ENCODE data around the gene DBF4. TPM values are rescaled to one million over a fixed set of nuclear protein-coding genes. Genes with fewer than 3 reads are reported as not detected.
"Not testable (repeated sequence)": the region's sequence is repeated elsewhere in the genome, so short reads cannot be mapped to it uniquely, and the experiment has no call there.

DBF4 gene
- total RNA-seq, 5 donors from 2014 or later (not counting 1 experiment from before 2014, with no cell fraction given): 18.3 to 41.3 (median 26.7) TPM

DNA sequence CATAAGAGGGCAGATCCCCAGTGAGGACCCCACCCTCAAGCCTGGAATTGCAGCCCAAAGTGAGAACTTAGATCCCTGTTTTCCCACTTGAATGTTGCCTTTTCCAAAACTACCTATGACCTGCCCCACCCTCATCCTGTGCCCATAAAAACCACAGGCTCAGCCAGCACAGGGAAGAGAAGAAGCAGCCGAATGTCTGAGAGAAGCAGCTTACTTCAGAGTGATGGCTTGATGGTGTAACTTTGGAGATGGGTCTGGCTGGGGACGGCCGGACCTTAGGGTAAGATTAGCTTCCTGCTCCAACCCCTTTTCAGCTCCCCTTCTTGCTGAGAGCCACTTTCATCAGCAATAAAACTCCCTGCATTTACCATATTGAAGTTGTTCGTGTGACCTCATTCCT lies 5.8 kb upstream of the DBF4 start:
- no peaks in the 10 kb centered on the region for H3K27me3 ChIP-seq (replicated peaks in 1 of 2; ENCODE audit: control insufficient read depth in 2 of 2, extremely low read depth in 1 of 2, insufficient read depth in 2 of 2, low read length in 1 of 2)
- peaks cover 7 to 11% of the 10 kb centered on the region in 2 donors for H3K36me3 ChIP-seq (ENCODE audit: control insufficient read depth in 2 of 2, extremely low read depth in 1 of 2, insufficient read depth in 1 of 2, low read length in 1 of 2)
- H3K4me3 ChIP-seq (ENCODE audit: control insufficient read depth in 1 of 2, extremely low read depth in 1 of 2, low read length in 1 of 2): no peak overlapping the region
- H3K27ac ChIP-seq (ENCODE audit: low read length): no peak overlapping the region
- DNase-seq (no peak), ATAC-seq (replicated peaks in 1 of 4) (no peak)
- Mint-ChIP-seq H3K9me3 (peaks cover 0 to 36% (median 20%) of the 10 kb centered on the region in 3 donors), H3K27ac (no peak overlapping the region), H3K4me3 (no peak overlapping the region), H3K4me1 (peaks cover 25 to 32% (median 31%) of the 10 kb centered on the region in 3 donors), H3K36me3 (peaks cover 61% of the 10 kb centered on the region), H3K27me3 (no peaks in the 10 kb centered on the region)
- peaks cover 0 to 11% of the 10 kb centered on the region in 2 experiments for H3K4me1 ChIP-seq (ENCODE audit: control insufficient read depth in 1 of 2, extremely low read depth in 1 of 2, insufficient read depth in 2 of 2, low read length in 2 of 2)
- POLR2A ChIA-PET: no interaction called here
- peaks cover 4% of the 10 kb centered on the region for H3K9me3 ChIP-seq
- WGBS (ENCODE audit: insufficient coverage): 100% methylated on average over 1 of the region's 4 CpGs
- CTCF ChIA-PET: interaction anchor here in 1 of 2 donors (1.1 to 1.4 kb wide), 2 partner anchors 16 to 76 kb away, joined by 3 to 4 read pairs; no protein-coding TSS in a partner anchor

DNA sequence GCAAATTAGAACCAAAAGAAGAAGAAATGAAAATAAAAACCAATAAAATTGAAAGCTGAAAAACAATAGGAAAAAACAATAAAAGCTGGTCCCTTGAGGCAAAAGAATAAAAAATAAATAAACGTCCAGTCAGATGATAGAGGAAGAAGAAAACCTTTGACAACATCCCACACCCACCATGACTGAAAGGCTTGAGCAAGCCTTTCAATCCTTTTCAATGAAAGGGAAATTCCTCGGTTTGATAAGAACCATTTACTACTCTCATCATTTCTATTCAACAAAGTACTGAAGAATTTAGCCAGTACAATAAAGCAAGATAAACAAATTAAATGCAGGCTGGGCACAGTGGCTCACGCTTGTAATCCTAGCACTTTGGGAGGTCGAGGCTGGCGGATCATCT lies 3.9 kb upstream of the DBF4 start:
- Histone ChIP-seq H3K36me3 (ENCODE audit: control insufficient read depth in 2 of 2, extremely low read depth in 1 of 2, insufficient read depth in 1 of 2, low read length in 1 of 2) (peaks cover 5 to 7% of the 10 kb centered on the region in 2 donors), H3K4me1 (ENCODE audit: control insufficient read depth in 1 of 2, extremely low read depth in 1 of 2, insufficient read depth in 2 of 2, low read length in 2 of 2) (peaks cover 0 to 15% of the 10 kb centered on the region in 2 experiments), H3K9me3 (peaks cover 4% of the 10 kb centered on the region), H3K4me3 (ENCODE audit: control insufficient read depth in 1 of 2, extremely low read depth in 1 of 2, low read length in 1 of 2) (no peak overlapping the region), H3K27ac (ENCODE audit: low read length) (no peak overlapping the region), H3K27me3 (replicated peaks in 1 of 2; ENCODE audit: control insufficient read depth in 2 of 2, extremely low read depth in 1 of 2, insufficient read depth in 2 of 2, low read length in 1 of 2) (no peaks in the 10 kb centered on the region)
- ATAC-seq (replicated peaks in 1 of 4) (no peak), DNase-seq (no peak)
- peaks cover 0 to 22% (median 7%) of the 10 kb centered on the region in 3 donors for H3K9me3 Mint-ChIP-seq
- POLR2A ChIA-PET: interaction anchor here (0.6 to 0.7 kb wide), 3 partner anchors 24 to 73 kb away, joined by 3 to 5 read pairs (median 5); no protein-coding TSS in a partner anchor
- H3K36me3 Mint-ChIP-seq: peaks cover 43% of the 10 kb centered on the region
- 94% methylated on average over 3 of the region's 5 CpGs for WGBS (ENCODE audit: insufficient coverage)
- no peaks in the 10 kb centered on the region for H3K27me3 Mint-ChIP-seq
- H3K27ac Mint-ChIP-seq: no peak overlapping the region
- peaks cover 26 to 32% (median 31%) of the 10 kb centered on the region in 3 donors for H3K4me1 Mint-ChIP-seq
- CTCF ChIA-PET: no interaction called here
- no peak overlapping the region for H3K4me3 Mint-ChIP-seq

DNA sequence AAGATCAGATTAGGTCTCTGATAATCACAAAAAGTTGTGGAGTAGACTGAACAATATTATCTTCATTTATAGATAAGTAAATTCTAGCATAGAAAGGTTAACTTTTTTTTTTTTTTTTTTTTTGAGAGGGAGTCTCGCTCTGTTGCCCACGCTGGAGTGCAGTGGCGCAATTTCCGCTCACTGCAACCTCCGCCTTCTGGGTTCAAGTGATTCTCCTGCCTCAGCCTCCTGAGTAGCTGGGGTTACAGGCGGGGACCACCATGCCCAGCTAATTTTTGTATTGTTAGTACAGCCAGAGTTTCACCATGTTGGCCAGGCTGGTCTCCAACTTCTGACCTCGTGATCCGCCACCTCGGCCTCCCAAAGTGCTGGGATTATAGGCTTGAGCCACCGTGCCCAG lies 3.0 kb upstream of the DBF4 start:
- 96% methylated on average over 9 of the region's 10 CpGs for WGBS (ENCODE audit: insufficient coverage)
- Mint-ChIP-seq H3K4me3 (peak overlapping the region in 1 of 3 donors; percentile 98), H3K4me1 (peaks cover 28 to 41% (median 40%) of the 10 kb centered on the region in 3 donors), H3K36me3 (peaks cover 33% of the 10 kb centered on the region), H3K9me3 (peaks cover 0 to 18% (median 4%) of the 10 kb centered on the region in 3 donors)
- ChIA-PET CTCF (interaction anchor here in 1 of 2 donors (0.7 kb wide), 1 partner anchor 8 kb away, joined by 4 read pairs; no protein-coding TSS in a partner anchor), POLR2A (interaction anchor here in 1 of 2 donors (0.7 kb wide), 1 partner anchor 22 kb away, joined by 8 read pairs; no protein-coding TSS in a partner anchor)
- H3K9me3 ChIP-seq; H3K27me3 Mint-ChIP-seq; ATAC-seq (replicated peaks in 1 of 4); H3K27ac ChIP-seq (ENCODE audit: low read length); H3K4me3 ChIP-seq (ENCODE audit: control insufficient read depth in 1 of 2, extremely low read depth in 1 of 2, low read length in 1 of 2); DNase-seq; H3K36me3 ChIP-seq (ENCODE audit: control insufficient read depth in 2 of 2, extremely low read depth in 1 of 2, insufficient read depth in 1 of 2, low read length in 1 of 2); H3K27me3 ChIP-seq (replicated peaks in 1 of 2; ENCODE audit: control insufficient read depth in 2 of 2, extremely low read depth in 1 of 2, insufficient read depth in 2 of 2, low read length in 1 of 2); H3K27ac Mint-ChIP-seq: not testable (repeated sequence)
- peaks cover 0 to 21% of the 10 kb centered on the region in 2 experiments for H3K4me1 ChIP-seq (ENCODE audit: control insufficient read depth in 1 of 2, extremely low read depth in 1 of 2, insufficient read depth in 2 of 2, low read length in 2 of 2)

DNA sequence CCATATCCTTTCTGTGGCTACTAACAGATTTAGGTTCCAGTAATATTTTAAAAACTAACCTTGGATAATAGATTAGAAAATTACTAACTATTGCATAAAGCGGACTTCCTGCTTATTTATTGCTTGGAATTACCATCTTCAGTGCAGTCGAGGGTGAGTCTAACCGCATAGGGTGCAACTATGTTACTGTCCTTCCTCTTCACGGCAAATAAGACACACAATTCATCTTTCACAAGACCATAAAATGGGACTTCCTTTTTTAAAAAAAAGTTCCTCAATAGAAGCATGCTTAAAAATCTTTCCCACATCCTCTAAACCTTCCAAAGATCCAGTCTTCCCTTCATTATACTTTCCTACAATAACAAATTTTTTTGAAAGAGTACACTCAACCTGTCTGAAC lies 2.2 kb upstream of the DBF4 start:
- ATAC-seq (replicated peaks in 1 of 4) (no peak), DNase-seq (peak in 1 of 35 experiments; percentile 5)
- Mint-ChIP-seq H3K9me3 (peaks cover 0 to 18% (median 4%) of the 10 kb centered on the region in 3 donors), H3K27ac (peak overlapping the region; percentile 59 to 77), H3K36me3 (peaks cover 30% of the 10 kb centered on the region), H3K4me3 (peak overlapping the region; percentile 79 to 98 (median 86)), H3K4me1 (peaks cover 31 to 47% (median 46%) of the 10 kb centered on the region in 3 donors), H3K27me3 (no peaks in the 10 kb centered on the region)
- Histone ChIP-seq H3K36me3 (ENCODE audit: control insufficient read depth in 2 of 2, extremely low read depth in 1 of 2, insufficient read depth in 1 of 2, low read length in 1 of 2) (peaks cover 0 to 5% of the 10 kb centered on the region in 2 donors), H3K4me3 (ENCODE audit: control insufficient read depth in 1 of 2, extremely low read depth in 1 of 2, low read length in 1 of 2) (no peak overlapping the region), H3K27me3 (replicated peaks in 1 of 2; ENCODE audit: control insufficient read depth in 2 of 2, extremely low read depth in 1 of 2, insufficient read depth in 2 of 2, low read length in 1 of 2) (no peaks in the 10 kb centered on the region), H3K4me1 (ENCODE audit: control insufficient read depth in 1 of 2, extremely low read depth in 1 of 2, insufficient read depth in 2 of 2, low read length in 2 of 2) (peaks cover 0 to 21% of the 10 kb centered on the region in 2 experiments), H3K27ac (ENCODE audit: low read length) (no peak overlapping the region), H3K9me3 (peaks cover 4% of the 10 kb centered on the region)
- POLR2A ChIA-PET: no interaction called here
- 49% methylated on average over 3 of the region's 4 CpGs for WGBS (ENCODE audit: insufficient coverage)
- CTCF ChIA-PET: no interaction called here

- CTCF ChIA-PET: interaction anchor here (0.7 to 2.1 kb wide), 3 partner anchors 11 to 83 kb away, joined by 3 to 7 read pairs (median 6); no protein-coding TSS in a partner anchor
- peak overlapping the region; percentile 59 to 77 for H3K27ac Mint-ChIP-seq
- peaks cover 37 to 57% (median 57%) of the 10 kb centered on the region in 3 donors for H3K4me1 Mint-ChIP-seq
- ATAC-seq (replicated peaks in 1 of 4) (peak in 1 of 4 experiments; percentile 1), DNase-seq (peak in 3 of 35 experiments; percentile 1 to 39 (median 1))
- peaks cover 0 to 21% of the 10 kb centered on the region in 2 experiments for H3K4me1 ChIP-seq (ENCODE audit: control insufficient read depth in 1 of 2, extremely low read depth in 1 of 2, insufficient read depth in 2 of 2, low read length in 2 of 2)
- no peaks in the 10 kb centered on the region for H3K27me3 ChIP-seq (replicated peaks in 1 of 2; ENCODE audit: control insufficient read depth in 2 of 2, extremely low read depth in 1 of 2, insufficient read depth in 2 of 2, low read length in 1 of 2)
- peaks cover 0 to 18% (median 4%) of the 10 kb centered on the region in 3 donors for H3K9me3 Mint-ChIP-seq
- peaks cover 4% of the 10 kb centered on the region for H3K9me3 ChIP-seq
- H3K27ac ChIP-seq (ENCODE audit: low read length): peak overlapping the region; percentile 59
- H3K4me3 ChIP-seq (ENCODE audit: control insufficient read depth in 1 of 2, extremely low read depth in 1 of 2, low read length in 1 of 2): peak overlapping the region; percentile 90 to 97
- under 1% methylated on average over 33 of the region's 35 CpGs for WGBS (ENCODE audit: insufficient coverage)
- H3K36me3 Mint-ChIP-seq: peaks cover 29% of the 10 kb centered on the region
- H3K36me3 ChIP-seq (ENCODE audit: control insufficient read depth in 2 of 2, extremely low read depth in 1 of 2, insufficient read depth in 1 of 2, low read length in 1 of 2): peaks cover 0 to 7% of the 10 kb centered on the region in 2 donors
- POLR2A ChIA-PET: interaction anchor here (0.5 to 1.7 kb wide), 5 partner anchors 10 to 846 kb away, joined by 3 to 8 read pairs (median 3); no protein-coding TSS in a partner anchor
- no peaks in the 10 kb centered on the region for H3K27me3 Mint-ChIP-seq
- peak overlapping the region; percentile 93 to 98 (median 94) for H3K4me3 Mint-ChIP-seq
Observed at GRCh38 chr7:87875151-87876039, 898 bp upstream of the DBF4 start.

- Mint-ChIP-seq H3K4me3 (peak overlapping the region; percentile 93 to 98 (median 94)), H3K36me3 (peaks cover 22% of the 10 kb centered on the region), H3K9me3 (peaks cover 0 to 10% (median 4%) of the 10 kb centered on the region in 3 donors), H3K27ac (peak overlapping the region; percentile 96 to 97), H3K27me3 (no peaks in the 10 kb centered on the region), H3K4me1 (peaks cover 40 to 63% (median 59%) of the 10 kb centered on the region in 3 donors)
- peak in 30 of 35 experiments; percentile 1 to 57 (median 24) for DNase-seq
- peaks cover 0 to 5% of the 10 kb centered on the region in 2 donors for H3K36me3 ChIP-seq (ENCODE audit: control insufficient read depth in 2 of 2, extremely low read depth in 1 of 2, insufficient read depth in 1 of 2, low read length in 1 of 2)
- POLR2A ChIA-PET: no interaction called here
- peak overlapping the region; percentile 88 for H3K27ac ChIP-seq (ENCODE audit: low read length)
- H3K4me3 ChIP-seq (ENCODE audit: control insufficient read depth in 1 of 2, extremely low read depth in 1 of 2, low read length in 1 of 2): peak overlapping the region; percentile 90 to 97
- no peaks in the 10 kb centered on the region for H3K27me3 ChIP-seq (replicated peaks in 1 of 2; ENCODE audit: control insufficient read depth in 2 of 2, extremely low read depth in 1 of 2, insufficient read depth in 2 of 2, low read length in 1 of 2)
- H3K4me1 ChIP-seq (ENCODE audit: control insufficient read depth in 1 of 2, extremely low read depth in 1 of 2, insufficient read depth in 2 of 2, low read length in 2 of 2): peaks cover 0 to 21% of the 10 kb centered on the region in 2 experiments
- ATAC-seq (replicated peaks in 1 of 4): peak; percentile 7 to 22 (median 15)
- H3K9me3 ChIP-seq: no peaks in the 10 kb centered on the region
- WGBS (ENCODE audit: insufficient coverage): under 1% methylated on average over 19 of the region's 27 CpGs
- CTCF ChIA-PET: interaction anchor here (0.5 to 0.6 kb wide), 2 partner anchors 10 to 47 kb away, joined by 4 to 6 read pairs; no protein-coding TSS in a partner anchor
Observed at GRCh38 chr7:87876869-87877234, 559 bp downstream of the DBF4 start.

All from T-cell (primary cell).